Right renal cortex interstitium (tissue), 3 donors: ENCODE measurements around the gene STEAP2. TPM values are rescaled to one million over a fixed set of nuclear protein-coding genes. Genes with fewer than 3 reads are reported as not detected.

Source experiments
- DNase-seq, 3 donors: peaks; one replicate each; pipeline ENCODE4 v3.0.0-alpha.2; 2013; ENCODE audit warnings: low read depth in 3 of 3, low spot score in 2 of 3
- polyA plus RNA-seq, 3 donors: library from polyadenylated mRNA; unstranded; fragments of 120-200 nt; gene quantifications; one replicate each; pipeline ENCODE4 v1.2.1, GENCODE V29; 2013; ENCODE audit not compliant: insufficient read length in 3 of 3

Gene STEAP2
- polyA plus RNA-seq, 3 donors: 9.3 to 12.8 (median 10.2) TPM

- DNase-seq: no peak
Measured at GRCh38 chr7:90192876-90193750, 18.4 kb upstream of the STEAP2 start.

- DNase-seq: no peak
Measured at GRCh38 chr7:90194911-90195809, 16.4 kb upstream of the STEAP2 start.

- no peak for DNase-seq
Measured at GRCh38 chr7:90201500-90202195, 9.9 kb upstream of the STEAP2 start.

- no peak for DNase-seq
Measured at GRCh38 chr7:90207956-90208355, 3.6 kb upstream of the STEAP2 start.

GRCh38 chr7:90209776-90210175 is 1.8 kb upstream of the STEAP2 start:
- no peak for DNase-seq

GRCh38 chr7:90210475-90210874 is 1.1 kb upstream of the STEAP2 start:
- DNase-seq: no peak

GRCh38 chr7:90210981-90211380 is 559 bp upstream of the STEAP2 start:
- no peak for DNase-seq

- DNase-seq: peak in 1 of 3 donors; percentile 27
Measured at GRCh38 chr7:90212149-90212495, 582 bp downstream of the STEAP2 start.

- DNase-seq: no peak
Measured at GRCh38 chr7:90213521-90213920, 2.0 kb downstream of the STEAP2 start.

GRCh38 chr7:90216080-90216674 is 4.6 kb downstream of the STEAP2 start:
- no peak for DNase-seq

GRCh38 chr7:90216771-90217170 is 5.2 kb downstream of the STEAP2 start:
- no peak for DNase-seq

GRCh38 chr7:90222390-90222789 is 10.8 kb downstream of the STEAP2 start:
- no peak for DNase-seq

- DNase-seq: no peak
Measured at GRCh38 chr7:90222811-90223725, 11.5 kb downstream of the STEAP2 start.

- DNase-seq: no peak
Measured at GRCh38 chr7:90224195-90224594, 12.7 kb downstream of the STEAP2 start.

- no peak for DNase-seq
Measured at GRCh38 chr7:90225181-90225580, 13.6 kb downstream of the STEAP2 start.

GRCh38 chr7:90225601-90226000 is 14.1 kb downstream of the STEAP2 start:
- DNase-seq: no peak

- no peak for DNase-seq
Measured at GRCh38 chr7:90227259-90227658, 15.7 kb downstream of the STEAP2 start.

GRCh38 chr7:90229682-90230081 is 18.1 kb downstream of the STEAP2 start:
- DNase-seq: no peak

GRCh38 chr7:90230834-90231233 is 19.3 kb downstream of the STEAP2 start:
- DNase-seq: no peak

GRCh38 chr7:90231304-90231703 is 19.8 kb downstream of the STEAP2 start:
- DNase-seq: no peak
